ENCODE data around the gene NYAP2.

DNA sequence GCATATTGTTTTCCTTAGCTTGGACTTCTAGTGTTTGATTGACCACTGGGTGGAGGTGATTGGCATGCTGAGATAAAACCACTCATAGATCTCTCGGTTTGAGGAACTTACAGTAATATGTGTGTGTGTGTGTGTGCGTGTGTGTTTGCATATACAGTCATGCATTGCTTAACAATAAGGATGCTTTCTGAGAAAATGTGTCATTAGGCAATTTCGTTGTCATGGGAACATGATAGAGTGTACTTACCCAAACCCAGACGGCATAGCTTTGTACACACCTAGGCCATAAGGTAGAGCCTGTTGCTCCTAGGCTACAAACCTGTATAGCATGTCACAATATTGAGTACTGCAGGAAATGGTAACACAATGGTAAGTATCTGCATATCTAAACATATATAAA, 167.3 kb downstream of the NYAP2 start:
- no peak for TF ChIP-seq GATA2 (IDR thresholded peaks at IDR 0.05; ENCODE audit: low read depth, low read length)
- TF ChIP-seq GATA3 (IDR thresholded peaks at IDR 0.05; ENCODE audit: low read depth, low read length), result no peak
